ENCODE data around the gene NABP2. TPM values are rescaled to one million over a fixed set of nuclear protein-coding genes. Genes with fewer than 3 reads are reported as not detected.

Gene NABP2
- total and polyA plus RNA-seq, 3 donors from 2014 or later: 27.5 to 40.8 (median 30.4) TPM

DNA sequence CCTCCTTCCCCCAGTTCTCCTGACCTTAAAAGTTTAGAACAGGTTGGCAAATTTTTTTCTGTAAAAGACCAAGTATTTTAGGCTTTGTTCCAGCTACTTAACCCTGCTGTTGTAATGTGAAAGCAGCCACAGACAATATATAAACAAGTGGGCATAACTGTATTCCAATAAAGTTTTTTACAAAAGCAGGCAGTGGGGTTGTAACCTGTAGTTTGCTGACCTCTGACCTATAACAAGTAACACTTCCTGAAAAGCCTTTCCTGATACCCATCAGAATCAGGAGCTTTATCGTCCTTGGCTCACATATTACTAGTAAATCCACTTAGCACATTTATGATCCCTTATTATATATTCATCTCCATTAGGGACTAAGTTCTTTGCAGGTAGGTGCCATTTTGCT lies 21.8 kb upstream of the NABP2 start:
- Histone ChIP-seq H3K9me3 (no peaks in the 10 kb centered on the region), H3K36me3 (ENCODE audit: low read depth, missing control alignments) (no peaks in the 10 kb centered on the region), H3K4me3 (no peak overlapping the region), H3K4me1 (no peaks in the 10 kb centered on the region), H3K27ac (no peak overlapping the region), H3K27me3 (no peaks in the 10 kb centered on the region)
- 69 to 72% methylated on average over 1 of the region's 1 CpG for WGBS, 2 donors
- intact Hi-C loops (cut with DNase I; ENCODE audit: low total_unique reads): no loop called here
- DNase-seq: no peak
- no peak for TF ChIP-seq POLR2A (IDR thresholded peaks at IDR 0.05)
- TF ChIP-seq, protein P1, sequence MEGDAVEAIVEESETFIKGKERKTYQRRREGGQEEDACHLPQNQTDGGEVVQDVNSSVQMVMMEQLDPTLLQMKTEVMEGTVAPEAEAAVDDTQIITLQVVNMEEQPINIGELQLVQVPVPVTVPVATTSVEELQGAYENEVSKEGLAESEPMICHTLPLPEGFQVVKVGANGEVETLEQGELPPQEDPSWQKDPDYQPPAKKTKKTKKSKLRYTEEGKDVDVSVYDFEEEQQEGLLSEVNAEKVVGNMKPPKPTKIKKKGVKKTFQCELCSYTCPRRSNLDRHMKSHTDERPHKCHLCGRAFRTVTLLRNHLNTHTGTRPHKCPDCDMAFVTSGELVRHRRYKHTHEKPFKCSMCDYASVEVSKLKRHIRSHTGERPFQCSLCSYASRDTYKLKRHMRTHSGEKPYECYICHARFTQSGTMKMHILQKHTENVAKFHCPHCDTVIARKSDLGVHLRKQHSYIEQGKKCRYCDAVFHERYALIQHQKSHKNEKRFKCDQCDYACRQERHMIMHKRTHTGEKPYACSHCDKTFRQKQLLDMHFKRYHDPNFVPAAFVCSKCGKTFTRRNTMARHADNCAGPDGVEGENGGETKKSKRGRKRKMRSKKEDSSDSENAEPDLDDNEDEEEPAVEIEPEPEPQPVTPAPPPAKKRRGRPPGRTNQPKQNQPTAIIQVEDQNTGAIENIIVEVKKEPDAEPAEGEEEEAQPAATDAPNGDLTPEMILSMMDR (IDR thresholded peaks at IDR 0.05): no peak

DNA sequence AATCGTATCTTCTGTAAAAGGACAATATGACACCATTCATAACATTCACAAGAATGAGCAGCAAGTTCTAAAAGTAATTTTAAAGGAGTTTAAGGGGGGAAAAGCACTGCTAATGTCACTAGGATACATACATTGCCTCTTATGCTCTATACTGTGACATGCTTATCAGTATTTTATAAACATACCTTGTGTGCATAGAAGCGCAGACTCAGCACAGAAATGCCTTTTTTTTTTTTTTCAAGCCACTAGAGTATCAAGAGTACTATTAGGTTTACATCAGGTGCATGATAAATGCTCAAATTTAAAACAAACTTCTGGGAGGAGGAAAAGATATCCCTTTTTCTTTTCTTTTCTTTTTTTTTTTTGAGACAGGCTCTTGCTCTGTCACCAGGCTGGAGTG lies 21.3 kb upstream of the NABP2 start:
- H3K27ac ChIP-seq: no peak overlapping the region
- H3K27me3 ChIP-seq: no peaks in the 10 kb centered on the region
- H3K36me3 ChIP-seq (ENCODE audit: low read depth, missing control alignments): no peaks in the 10 kb centered on the region
- intact Hi-C loops (cut with DNase I; ENCODE audit: low total_unique reads): no loop called here
- DNase-seq: no peak
- no peak overlapping the region for H3K4me3 ChIP-seq
- H3K4me1 ChIP-seq: no peaks in the 10 kb centered on the region
- no peaks in the 10 kb centered on the region for H3K9me3 ChIP-seq
- TF ChIP-seq POLR2A (IDR thresholded peaks at IDR 0.05): no peak
- TF ChIP-seq, protein P1 (IDR thresholded peaks at IDR 0.05): no peak
- WGBS, 2 donors: 65 to 69% methylated on average over 2 of the region's 2 CpGs

DNA sequence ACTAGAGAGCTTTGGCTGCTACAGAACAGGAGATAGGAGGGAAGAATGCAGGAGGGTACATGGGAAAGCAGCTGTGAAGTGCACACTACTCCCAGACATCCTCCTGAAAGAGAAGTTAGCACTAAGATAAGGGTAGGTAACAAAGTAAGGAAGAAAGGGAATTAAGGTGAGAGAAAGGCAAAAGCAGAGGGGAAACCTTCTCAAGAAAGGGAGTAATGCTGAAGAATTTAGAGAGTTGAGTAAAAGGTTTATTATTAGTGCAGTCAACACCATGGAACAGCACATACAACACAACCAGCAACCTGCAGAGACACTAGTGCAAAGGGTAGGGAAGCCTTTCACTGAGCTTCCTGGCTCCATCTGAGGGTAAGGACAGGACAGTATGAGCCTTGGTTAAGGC lies 19.9 kb upstream of the NABP2 start:
- TF ChIP-seq POLR2A (IDR thresholded peaks at IDR 0.05): no peak
- TF ChIP-seq, protein P1 (IDR thresholded peaks at IDR 0.05): no peak
- no peak for DNase-seq
- Histone ChIP-seq H3K4me3 (no peak overlapping the region), H3K4me1 (no peaks in the 10 kb centered on the region), H3K36me3 (ENCODE audit: low read depth, missing control alignments) (no peaks in the 10 kb centered on the region), H3K27me3 (no peaks in the 10 kb centered on the region), H3K27ac (no peak overlapping the region), H3K9me3 (no peaks in the 10 kb centered on the region)
- intact Hi-C loops (cut with DNase I; ENCODE audit: low total_unique reads): no loop called here

DNA sequence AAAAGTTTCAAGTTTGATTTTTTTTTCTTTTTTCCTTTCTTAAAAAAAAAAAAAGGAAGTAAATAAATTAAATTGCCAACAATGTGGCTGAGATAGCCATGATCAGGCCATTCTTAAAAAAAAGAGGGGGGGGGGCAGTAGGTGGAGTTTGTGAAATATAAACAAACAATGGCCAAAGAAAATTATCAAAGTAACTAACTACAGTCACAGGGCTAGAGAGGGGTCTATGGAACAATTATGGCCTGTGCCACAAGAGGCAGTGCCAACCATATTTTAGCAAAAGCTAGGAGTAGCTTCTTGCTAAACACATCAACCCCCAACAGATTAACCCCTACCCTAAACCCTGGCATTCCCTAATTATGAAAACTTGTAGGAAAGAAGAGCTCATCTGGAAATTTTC lies 18.7 kb upstream of the NABP2 start:
- no peak overlapping the region for H3K4me3 ChIP-seq
- H3K27me3 ChIP-seq: no peaks in the 10 kb centered on the region
- no peaks in the 10 kb centered on the region for H3K9me3 ChIP-seq
- intact Hi-C loops (cut with DNase I; ENCODE audit: low total_unique reads): no loop called here
- DNase-seq: no peak
- no peaks in the 10 kb centered on the region for H3K36me3 ChIP-seq (ENCODE audit: low read depth, missing control alignments)
- H3K27ac ChIP-seq: no peak overlapping the region
- no peak for TF ChIP-seq POLR2A (IDR thresholded peaks at IDR 0.05)
- TF ChIP-seq, protein P1 (IDR thresholded peaks at IDR 0.05): no peak
- H3K4me1 ChIP-seq: no peaks in the 10 kb centered on the region

DNA sequence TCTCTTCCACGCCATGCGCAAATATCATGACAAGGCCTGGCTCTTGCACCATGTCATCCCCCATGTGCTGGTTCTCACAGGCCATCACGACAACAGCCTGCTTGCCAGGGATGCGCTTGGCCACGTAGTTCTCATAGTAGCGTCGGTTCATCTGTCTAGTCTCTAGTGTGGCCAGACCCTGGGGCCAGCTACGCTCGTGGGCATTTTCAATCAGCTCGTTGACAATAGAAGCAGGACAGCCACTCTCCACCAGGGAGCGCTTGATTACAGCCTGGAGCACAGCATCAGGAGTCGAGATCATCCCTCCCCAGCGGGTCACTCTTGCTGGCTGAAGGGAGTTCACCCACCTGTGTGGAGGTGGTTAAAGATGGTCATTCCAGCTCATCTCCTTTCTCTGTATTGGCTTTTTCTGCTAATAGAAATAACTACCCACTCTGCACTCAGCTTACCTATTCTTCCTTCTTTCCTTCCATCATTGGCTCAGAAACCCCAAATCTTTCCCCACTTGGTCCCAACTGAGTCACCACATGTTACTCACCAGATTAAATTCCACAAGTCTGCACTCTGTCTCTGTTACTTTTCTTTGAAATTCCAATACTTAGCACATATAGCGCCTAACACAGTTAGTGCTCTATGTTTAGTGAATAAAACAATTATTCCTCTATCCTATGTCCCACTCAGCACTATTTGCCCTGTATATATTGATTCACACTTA lies 17.5 kb upstream of the NABP2 start:
- intact Hi-C loops (cut with DNase I; ENCODE audit: low total_unique reads): no loop called here
- no peaks in the 10 kb centered on the region for H3K27me3 ChIP-seq
- no peak overlapping the region for H3K27ac ChIP-seq
- no peaks in the 10 kb centered on the region for H3K4me1 ChIP-seq
- no peaks in the 10 kb centered on the region for H3K36me3 ChIP-seq (ENCODE audit: low read depth, missing control alignments)
- H3K9me3 ChIP-seq: no peaks in the 10 kb centered on the region
- TF ChIP-seq, protein P1 (IDR thresholded peaks at IDR 0.05): peak in 2 of 3 experiments; percentile 49 to 51
- TF ChIP-seq POLR2A (IDR thresholded peaks at IDR 0.05): no peak
- WGBS, 2 donors: 60 to 62% methylated on average over 12 to 14 of the region's 14 CpGs
- no peak overlapping the region for H3K4me3 ChIP-seq
- DNase-seq: peak; percentile 77

All from testis (tissue), 3 donors.